IMR-90 (cell line): ENCODE measurements around the gene RNF6. TPM values are rescaled to one million over a fixed set of nuclear protein-coding genes. Genes with fewer than 3 reads are reported as not detected.

Experiments used
- ATAC-seq: fragments of 200-7000 bp; cut with Tn5 transposase; 2 replicates; pipeline ENCODE4 v1.9.1; 2020; ENCODE audit warnings: low read depth, mild to moderate bottlenecking, moderate library complexity
- BruUV-seq: library from RNA; stranded (reverse); fragments of 400-500 nt; replicated peaks from 2 replicates; lab custom pipeline; 2021; lab: Mats Ljungman, UMichigan
- CTCF ChIA-PET: fragments of 300-600 bp; formaldehyde crosslinking; extraction: SDS; loops from one replicate; lab custom pipeline; 2021; ENCODE audit warnings: antibody characterized with exemption; lab: Yijun Ruan, JAX
- POLR2A ChIA-PET: fragments of 300-600 bp; sonication (Branson Sonifier 250); formaldehyde crosslinking; loops from one replicate; lab custom pipeline; 2022; ENCODE audit warnings: antibody characterized with exemption; ENCODE audit not compliant: unreplicated experiment; lab: Charles Lee
- DNase-seq: peaks from one replicate; pipeline ENCODE4 v3.0.0; 2013
- H2AFZ ChIP-seq: replicated peaks from 2 replicates; pipeline ENCODE3; 2013; ENCODE audit warnings: low read length, mild to moderate bottlenecking; ENCODE audit not compliant: poor library complexity
- H2AK5ac ChIP-seq: 2 replicates; pipeline ENCODE4 v1.6.1; 2013; ENCODE audit warnings: low read depth, low read length, inconsistent platforms
- H2AK9ac ChIP-seq: replicated peaks from 2 replicates; pipeline ENCODE3; 2013; ENCODE audit warnings: mild to moderate bottlenecking, low read depth, low read length, moderate library complexity; ENCODE audit not compliant: poor library complexity
- H2BK120ac ChIP-seq: 2 replicates; pipeline ENCODE4 v1.6.1; 2013; ENCODE audit warnings: low read depth, low read length, inconsistent platforms
- H2BK15ac ChIP-seq: 3 replicates; pipeline ENCODE4 v1.6.1; 2013; ENCODE audit warnings: low read depth, low read length, inconsistent platforms
- H2BK20ac ChIP-seq: 2 replicates; pipeline ENCODE4 v1.6.1; 2013; ENCODE audit warnings: low read depth, mild to moderate bottlenecking, inconsistent platforms, low read length, moderate library complexity
- H2BK5ac ChIP-seq: 2 replicates; pipeline ENCODE4 v1.6.1; 2013; ENCODE audit warnings: mild to moderate bottlenecking, low read depth, low read length, inconsistent platforms; ENCODE audit not compliant: poor library complexity, severe bottlenecking
- H3K14ac ChIP-seq: replicated peaks from 2 replicates; pipeline ENCODE4 v1.6.1; 2013; ENCODE audit warnings: low read depth, low read length, inconsistent platforms
- H3K18ac ChIP-seq: 2 replicates; pipeline ENCODE4 v1.6.1; 2013; ENCODE audit warnings: low read depth, low read length, control low read depth
- H3K23ac ChIP-seq: 2 replicates; pipeline ENCODE4 v1.6.1; 2013; ENCODE audit warnings: low read depth, low read length, inconsistent platforms
- H3K27ac ChIP-seq: 2 replicates; pipeline ENCODE4 v1.5.1; 2013; ENCODE audit warnings: mild to moderate bottlenecking, control low read depth, low read length; ENCODE audit not compliant: insufficient read depth
- H3K27me3 ChIP-seq: 2 replicates; pipeline ENCODE4 v1.6.1; 2013; ENCODE audit warnings: low read length; ENCODE audit not compliant: control insufficient read depth, insufficient read depth
- H3K36me3 ChIP-seq: 2 replicates; pipeline ENCODE4 v1.6.1; 2013; ENCODE audit warnings: low read length, mixed read lengths; ENCODE audit not compliant: control insufficient read depth, insufficient read depth
- H3K4ac ChIP-seq: 2 replicates; pipeline ENCODE4 v1.6.1; 2013; ENCODE audit warnings: low read depth, low read length, inconsistent platforms
- H3K4me1 ChIP-seq: 2 replicates; pipeline ENCODE4 v1.6.1; 2013; ENCODE audit warnings: low read length, mixed read lengths; ENCODE audit not compliant: control insufficient read depth, insufficient read depth
- H3K4me2 ChIP-seq: 2 replicates; pipeline ENCODE4 v1.6.1; 2013; ENCODE audit warnings: low read depth, mild to moderate bottlenecking, control low read depth, low read length, moderate library complexity
- H3K4me3 ChIP-seq: 2 replicates; pipeline ENCODE4 v1.5.1; 2013; ENCODE audit warnings: low read depth, mild to moderate bottlenecking, control low read depth, low read length, moderate library complexity; ENCODE audit not compliant: insufficient read depth
- H3K56ac ChIP-seq: 2 replicates; pipeline ENCODE4 v1.6.1; 2013; ENCODE audit warnings: low read length, inconsistent platforms; ENCODE audit not compliant: insufficient read depth; ENCODE audit errors: extremely low read depth
- H3K79me1 ChIP-seq, 2 experiments: 2 replicates each; pipeline ENCODE4 v1.6.1; 2013; ENCODE audit warnings: low read length in 2 of 2, inconsistent platforms in 1 of 2, low read depth in 1 of 2
- H3K9ac ChIP-seq: 2 replicates; pipeline ENCODE4 v1.6.1; 2013; ENCODE audit warnings: low read depth, low read length, control low read depth
- H3K9me1 ChIP-seq: 2 replicates; pipeline ENCODE4 v1.6.1; 2013; ENCODE audit warnings: low read length, inconsistent platforms; ENCODE audit not compliant: insufficient read depth
- H3K9me3 ChIP-seq: 2 replicates; pipeline ENCODE4 v1.6.1; 2013; ENCODE audit warnings: low read length; ENCODE audit not compliant: control insufficient read depth, insufficient read depth
- H4K20me1 ChIP-seq: 2 replicates; pipeline ENCODE4 v1.6.1; 2013; ENCODE audit warnings: low read length, inconsistent platforms; ENCODE audit not compliant: insufficient read depth
- H4K5ac ChIP-seq: 2 replicates; pipeline ENCODE4 v1.6.1; 2013; ENCODE audit warnings: mild to moderate bottlenecking, low read depth, low read length, control low read depth
- H4K8ac ChIP-seq, 2 experiments: 2 replicates each; pipeline ENCODE4 v1.6.1; 2013; ENCODE audit warnings: low read depth in 2 of 2, low read length in 2 of 2, control low read depth in 1 of 2, inconsistent platforms in 1 of 2
- H4K91ac ChIP-seq: 2 replicates; pipeline ENCODE4 v1.6.1; 2013; ENCODE audit warnings: low read depth, low read length, inconsistent platforms; ENCODE audit not compliant: insufficient read depth
- BHLHE40 ChIP-seq: fragments of 150-350 bp; IDR thresholded peaks from 2 replicates; pipeline ENCODE4 v1.6.1; 2016; ENCODE audit warnings: mild to moderate bottlenecking, low read depth, low read length
- CEBPB ChIP-seq: IDR thresholded peaks from 2 replicates; pipeline ENCODE4 v1.6.1; 2012; ENCODE audit warnings: low read depth, low read length, improper control_type of control experiment
- CHD1 ChIP-seq: IDR thresholded peaks from 2 replicates; pipeline ENCODE4 v1.6.1; 2012; ENCODE audit warnings: low read depth, low read length, improper control_type of control experiment
- CTCF ChIP-seq: conservative IDR thresholded peaks from 2 replicates; pipeline ENCODE4 v1.5.1; 2012; ENCODE audit warnings: mild to moderate bottlenecking, low read depth, low read length, improper control_type of control experiment
- ELK1 ChIP-seq: fragments of 150-350 bp; IDR thresholded peaks from 2 replicates; pipeline ENCODE4 v1.6.1; 2016; ENCODE audit warnings: low read depth, mild to moderate bottlenecking, low read length, moderate library complexity, borderline replicate concordance
- MAFK ChIP-seq: IDR thresholded peaks from 2 replicates; pipeline ENCODE4 v1.6.1; 2012; ENCODE audit warnings: low read depth, low read length, improper control_type of control experiment
- MXI1 ChIP-seq: IDR thresholded peaks from 2 replicates; pipeline ENCODE4 v1.6.1; 2012; ENCODE audit warnings: low read depth, mild to moderate bottlenecking, low read length, moderate library complexity, borderline replicate concordance
- NFE2L2 ChIP-seq: fragments of 150-350 bp; IDR thresholded peaks from 2 replicates; pipeline ENCODE4 v1.6.1; 2016; ENCODE audit warnings: low read depth, mild to moderate bottlenecking, low read length
- POLR2A ChIP-seq: IDR thresholded peaks from 2 replicates; pipeline ENCODE4 v1.6.1; 2012; ENCODE audit warnings: mild to moderate bottlenecking, low read depth, low read length
- RAD21 ChIP-seq: IDR thresholded peaks from 2 replicates; pipeline ENCODE4 v1.6.1; 2012; ENCODE audit warnings: low read length, improper control_type of control experiment
- RCOR1 ChIP-seq: IDR thresholded peaks from 2 replicates; pipeline ENCODE4 v1.6.1; 2012; ENCODE audit warnings: mild to moderate bottlenecking, low read length, improper control_type of control experiment; ENCODE audit not compliant: insufficient replicate concordance
- RFX5 ChIP-seq: IDR thresholded peaks from 2 replicates; pipeline ENCODE4 v1.8.0; 2012; ENCODE audit warnings: low read depth, mild to moderate bottlenecking, low read length, moderate library complexity
- USF2 ChIP-seq: fragments of 150-350 bp; IDR thresholded peaks from 2 replicates; pipeline ENCODE4 v1.6.1; 2017; ENCODE audit warnings: mild to moderate bottlenecking, antibody characterized with exemption, low read length, low read depth
- WGBS, 2 experiments: methylation state at CpG; one replicate each; pipeline versions ENCODE4 v1.1.5 to v1.1.7; 2013; ENCODE audit warnings: missing lambda C conversion rate in 2 of 2; ENCODE audit not compliant: insufficient read length in 1 of 2; ENCODE audit errors: extremely low coverage in 2 of 2; 5-methylcytosine and 5-hydroxymethylcytosine counted together
- dilution Hi-C: fragments of 300-500 bp; cut with HindIII; formaldehyde crosslinking; loops from one replicate; pipeline ENCODE4 v1.14.3; 2018; ENCODE audit warnings: low sequenced_read_pairs; ENCODE audit not compliant: unreplicated experiment
- in situ Hi-C: fragments of 300-500 bp; cut with MboI; formaldehyde crosslinking; loops from 3 replicates; pipeline ENCODE4 v1.14.3; 2019; ENCODE audit warnings: low sequenced_read_pairs, inconsistent platforms, mixed read lengths
- intact Hi-C: fragments of 100-400 bp; cut with micrococcal nuclease; formaldehyde crosslinking; loops from 2 replicates; pipeline ENCODE4 v1.10.0; 2022
- polyA plus RNA-seq, 3 experiments: library from polyadenylated mRNA; depleted of rRNA; stranded (reverse); fragments of >200 nt; gene quantifications; 2 replicates each; pipeline ENCODE4 v1.2.3, GENCODE V29; 2012; ENCODE audit warnings: low replicate concordance in 1 of 3
- total RNA-seq: library from RNA; depleted of rRNA; stranded (reverse); fragments of >200 nt; gene quantifications from 2 replicates; pipeline ENCODE4 v1.2.3, GENCODE V29; 2012

RNF6 gene
- total and polyA plus RNA-seq, 2 of the 4 experiments (the other 2 are of a cell fraction), result 22.9 to 33.3 TPM

- H3K56ac ChIP-seq, result no peak overlapping the region
- no peak overlapping the region for H2BK20ac ChIP-seq
- H3K36me3 ChIP-seq, result no peaks in the 10 kb centered on the region
- no peaks in the 10 kb centered on the region for H3K27me3 ChIP-seq
- H3K9me1 ChIP-seq, result no peaks in the 10 kb centered on the region
- no peaks in the 10 kb centered on the region for H3K9me3 ChIP-seq
- H3K79me1 ChIP-seq, result peaks cover 6 to 7% of the 10 kb centered on the region in 2 experiments; a peak in 3 of 4 replicates
- peak overlapping the region; percentile 41 for H2BK120ac ChIP-seq
- H4K8ac ChIP-seq, result peak overlapping the region; percentile 33 to 77; a peak in 3 of 4 replicates
- BruUV-seq, result no TSS peak
- in situ Hi-C loops, result loop anchor here (25.0 kb wide), 1 partner anchor 701 kb away; no protein-coding TSS in a partner anchor
- peak overlapping the region; percentile 18; the same call in 1 of the 2 replicates for H3K23ac ChIP-seq
- H3K27ac ChIP-seq, result peak overlapping the region; percentile 71
- no peak overlapping the region for H2AK5ac ChIP-seq
- DNase-seq (peak; percentile 89), ATAC-seq (peak; percentile 87)
- no peaks in the 10 kb centered on the region for H4K20me1 ChIP-seq
- peak overlapping the region; percentile 24 for H3K14ac ChIP-seq
- H3K4ac ChIP-seq, result no peak overlapping the region; the same call in 1 of the 2 replicates
- intact Hi-C loops, result loop anchor here (2.0 to 5.0 kb wide), 2 partner anchors 35 to 296 kb away; no protein-coding TSS in a partner anchor
- H3K18ac ChIP-seq, result 0 out of 2 replicates have a peak overlapping the region, but pooled peaks have one; percentile 3
- H2AFZ ChIP-seq, result peak overlapping the region; percentile 99
- peak overlapping the region; percentile 33 for H2BK5ac ChIP-seq
- H2BK15ac ChIP-seq, result no peak overlapping the region
- H3K4me2 ChIP-seq, result peak overlapping the region; percentile 73
- H3K4me3 ChIP-seq, result peak overlapping the region; percentile 63
- H2AK9ac ChIP-seq, result peak overlapping the region; percentile 80
- peaks cover 3% of the 10 kb centered on the region; the same call in 1 of the 2 replicates for H3K4me1 ChIP-seq
- H3K9ac ChIP-seq, result peak overlapping the region; percentile 68
- CTCF ChIA-PET, result interaction anchor here (1.8 to 3.5 kb wide), 3 partner anchors 310 to 516 kb away, joined by 6 to 27 read pairs (median 27); no protein-coding TSS in a partner anchor
- H4K5ac ChIP-seq, result peak overlapping the region; percentile 5; the same call in 1 of the 2 replicates
- H4K91ac ChIP-seq, result peak overlapping the region; percentile 6; the same call in 1 of the 2 replicates
- WGBS, 2 experiments, result 1% methylated on average over 40 of the region's 76 CpGs; no CpG with 5 or more reads in 1 of the 2 experiments
- POLR2A ChIA-PET, result no interaction called here
- dilution Hi-C loops, result no loop called here
- peak; percentile 42 for TF ChIP-seq CTCF
- peak; percentile 60 for TF ChIP-seq USF2
- TF ChIP-seq CEBPB, result no peak
- no peak for TF ChIP-seq NFE2L2
- no peak for TF ChIP-seq ELK1
- TF ChIP-seq BHLHE40, result peak; percentile 50; the same call in 1 of the 2 replicates
- no peak for TF ChIP-seq POLR2A
- no peak for TF ChIP-seq RFX5
- no peak for TF ChIP-seq RCOR1
- peak; percentile 93 for TF ChIP-seq MXI1
- TF ChIP-seq MAFK, result no peak
- no peak for TF ChIP-seq CHD1
- peak; percentile 29 for TF ChIP-seq RAD21
Observed at GRCh38 chr13:26186118-26186870, 35.8 kb downstream of the RNF6 start.
